HG02763 (cell line): Measurements from ENCODE around the gene TFEB.

Experiments used
- ATAC-seq: cut with Tn5 transposase; IDR thresholded peaks from one replicate; pipeline ENCODE4 v1.9.1; 2021; ENCODE audit warnings: mild to moderate bottlenecking, moderate library complexity; ENCODE audit not compliant: unreplicated experiment

Gene TFEB

DNA sequence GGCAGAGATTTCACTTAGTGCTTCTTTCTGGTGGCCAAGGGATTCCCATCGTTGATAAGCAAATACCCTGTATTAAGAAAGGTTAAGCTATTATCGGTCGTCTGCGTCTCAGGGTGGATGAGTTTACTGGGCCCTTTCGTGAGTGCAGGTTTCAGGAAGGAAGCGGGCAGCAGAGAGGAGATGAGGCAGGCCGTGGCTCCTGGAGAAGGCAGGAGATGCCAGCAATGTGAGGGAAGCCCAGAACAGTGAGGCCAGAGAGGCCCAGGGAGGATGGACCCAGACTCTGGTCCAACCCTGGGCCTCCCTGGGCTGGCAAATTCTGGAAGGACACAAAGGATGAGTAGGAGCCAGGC, 11.2 kb downstream of the TFEB start:
- no peak for ATAC-seq

DNA sequence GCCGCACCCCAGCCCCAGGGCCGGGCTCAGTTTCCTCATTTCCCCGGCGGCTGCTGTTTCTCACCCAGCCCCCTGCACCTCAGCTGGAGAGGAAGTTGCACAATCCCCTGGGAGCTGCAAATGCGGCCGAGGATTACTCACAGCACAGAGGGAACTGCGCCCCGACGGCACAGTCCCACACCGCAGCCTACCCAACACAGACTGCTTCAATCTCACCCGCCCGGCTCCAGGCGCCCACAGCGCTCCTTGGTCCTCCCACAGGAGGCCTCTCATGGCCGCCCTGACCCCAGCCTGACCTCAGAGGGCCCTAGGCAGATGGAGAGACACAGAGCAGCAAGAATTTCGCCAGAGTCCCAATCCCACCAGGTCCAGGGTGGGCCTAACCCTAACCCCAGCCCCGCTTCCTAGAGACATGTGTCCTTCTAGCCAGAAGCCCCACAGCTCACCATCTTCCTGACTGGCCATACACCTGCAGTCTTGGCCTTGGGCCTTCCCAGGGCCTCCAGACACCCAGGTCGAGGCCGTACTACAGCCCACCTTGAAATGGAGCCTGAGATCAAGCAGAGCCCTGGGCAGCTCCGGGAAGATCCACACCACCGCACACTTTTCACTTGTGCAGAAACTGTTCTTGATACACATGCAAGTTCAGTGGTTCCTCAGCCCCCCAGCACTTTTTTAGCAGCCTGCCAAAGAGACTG, 11.7 kb downstream of the TFEB start:
- ATAC-seq, result peak; percentile 63

DNA sequence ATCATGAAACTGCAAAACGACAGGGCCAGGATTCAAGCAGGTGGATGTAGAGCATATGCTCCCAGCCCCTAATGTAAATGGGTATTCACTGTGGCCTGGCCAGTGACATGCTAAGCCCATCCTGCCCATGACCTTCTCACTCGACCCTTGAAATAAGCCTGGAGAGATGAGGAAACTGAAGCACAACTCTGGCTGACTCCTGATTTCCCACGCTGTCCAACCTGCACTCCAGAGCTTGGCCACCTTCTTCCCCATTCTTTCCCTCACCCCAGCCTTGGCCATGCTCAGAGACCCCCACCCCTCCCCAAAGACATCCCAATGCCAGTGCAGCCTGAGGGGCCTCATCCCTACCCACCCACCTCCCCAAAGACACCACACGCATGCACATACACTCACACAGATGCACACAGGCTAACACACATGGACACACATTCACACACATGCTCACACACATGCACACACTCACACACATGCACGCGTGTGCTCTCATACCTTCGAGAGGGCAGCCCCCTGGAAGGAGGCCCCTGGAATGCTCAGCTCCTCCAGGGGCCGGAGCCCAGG, 12.4 kb downstream of the TFEB start:
- ATAC-seq, result no peak

DNA sequence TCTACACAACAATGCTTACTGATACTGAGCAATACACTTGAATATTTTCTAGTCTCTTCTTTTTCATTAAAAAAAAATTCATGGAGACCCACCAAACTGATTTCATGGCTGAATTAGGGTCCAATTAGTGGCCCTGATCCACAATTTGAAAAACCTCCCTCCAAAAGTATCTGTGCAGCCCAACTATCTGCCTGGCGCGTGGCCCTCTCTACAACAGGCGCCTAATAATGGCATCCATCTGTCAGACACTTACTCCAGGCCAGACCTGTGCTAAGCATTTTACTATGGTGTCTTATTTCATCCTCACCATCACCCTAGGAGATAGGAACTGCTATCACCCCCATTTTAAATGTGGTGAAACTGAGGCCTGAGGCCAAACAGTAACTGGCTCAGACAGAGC, 14.0 kb downstream of the TFEB start:
- ATAC-seq, result no peak

DNA sequence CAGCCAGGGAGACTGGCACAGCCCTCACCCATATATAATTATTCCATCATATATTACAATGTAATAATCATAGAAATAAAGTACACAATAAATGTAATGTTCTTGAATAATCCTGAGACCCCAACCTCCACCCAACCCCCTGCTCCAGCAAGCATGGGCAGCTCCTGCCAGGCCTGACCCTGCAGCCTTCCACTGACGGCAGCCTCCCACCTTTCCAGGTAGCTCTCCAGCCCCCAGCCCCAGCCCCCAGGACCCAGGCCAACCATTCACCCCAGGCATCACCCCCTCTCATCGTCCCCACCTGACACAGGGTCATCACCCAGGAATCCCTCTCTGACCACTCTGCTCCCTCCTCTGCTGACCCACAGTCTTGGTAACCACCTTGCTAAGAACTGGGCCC, 14.6 kb downstream of the TFEB start:
- ATAC-seq, result no peak

DNA sequence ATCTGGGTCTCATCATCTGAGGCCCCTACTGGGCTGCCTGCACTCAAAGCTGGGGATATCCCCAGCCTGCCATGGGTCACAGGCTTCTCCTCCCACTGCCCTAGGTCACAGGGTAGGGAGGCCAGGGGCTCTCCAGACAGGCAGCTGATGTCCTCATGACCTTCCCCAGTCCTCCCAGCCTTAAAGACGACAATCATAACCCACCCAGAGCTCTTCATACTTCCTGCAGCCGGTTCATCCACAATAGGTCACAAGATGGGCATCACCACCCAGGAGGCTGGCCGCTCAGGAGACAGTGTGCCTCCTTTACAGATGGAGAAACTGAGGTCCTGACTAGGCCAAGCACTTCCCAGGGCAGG, 15.2 kb downstream of the TFEB start:
- no peak for ATAC-seq

DNA sequence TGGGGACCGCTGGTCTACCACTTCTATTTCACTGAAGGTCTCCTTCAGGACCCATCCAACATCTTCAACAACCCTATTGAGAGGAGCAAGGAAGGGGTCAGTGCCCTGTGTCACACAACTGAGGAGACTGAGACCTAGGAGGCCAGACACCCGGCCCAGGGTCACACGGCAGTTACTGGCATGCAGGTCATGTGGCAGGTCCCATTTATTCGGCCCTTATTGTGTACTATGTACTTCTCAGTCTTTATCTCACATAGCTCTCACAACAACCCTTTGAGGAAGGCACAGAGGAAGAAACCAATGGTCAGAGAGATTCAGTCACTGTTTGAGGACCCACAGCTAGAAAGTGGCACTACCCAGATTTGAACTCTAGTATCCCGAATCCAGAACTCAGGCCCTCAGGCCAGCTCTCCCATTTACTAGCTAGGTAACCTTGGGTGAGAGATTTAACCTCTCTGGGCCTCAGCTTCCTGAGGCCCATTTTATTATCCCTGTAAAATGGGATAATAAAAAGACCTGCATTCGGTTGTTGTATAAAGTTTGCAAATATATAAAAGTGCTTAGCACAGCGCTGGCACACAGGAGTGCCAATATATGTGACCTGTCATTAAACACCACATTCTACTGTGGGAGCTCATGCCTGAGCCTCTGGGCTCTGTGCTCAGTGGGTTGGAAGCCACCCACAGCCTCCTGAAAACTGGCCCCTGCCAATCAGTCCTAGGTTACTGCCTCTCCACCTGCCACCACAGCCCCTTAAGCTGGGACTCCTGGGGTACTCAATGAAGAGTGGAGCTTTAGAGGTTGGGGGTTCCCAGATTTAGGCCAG, 15.8 kb downstream of the TFEB start:
- no peak for ATAC-seq

DNA sequence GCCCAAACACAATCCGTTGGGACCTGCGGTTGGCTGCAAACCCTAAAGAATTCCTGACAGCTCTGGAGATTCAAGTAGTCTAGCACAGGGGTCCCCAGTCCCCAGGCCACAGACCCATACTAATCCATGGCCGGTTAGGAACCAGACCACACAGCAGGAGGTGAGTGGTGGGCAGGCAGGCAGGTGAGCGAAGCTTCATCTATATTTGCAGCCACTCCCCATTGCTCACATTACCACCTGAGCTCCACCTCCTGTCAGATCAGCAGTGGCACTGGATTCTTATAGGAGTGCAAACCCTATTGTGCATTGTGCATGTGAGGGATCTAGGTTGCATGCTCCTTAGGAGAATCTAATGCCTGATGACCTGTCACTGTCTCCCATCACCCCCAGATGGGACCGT, 16.6 kb downstream of the TFEB start:
- no peak for ATAC-seq

DNA sequence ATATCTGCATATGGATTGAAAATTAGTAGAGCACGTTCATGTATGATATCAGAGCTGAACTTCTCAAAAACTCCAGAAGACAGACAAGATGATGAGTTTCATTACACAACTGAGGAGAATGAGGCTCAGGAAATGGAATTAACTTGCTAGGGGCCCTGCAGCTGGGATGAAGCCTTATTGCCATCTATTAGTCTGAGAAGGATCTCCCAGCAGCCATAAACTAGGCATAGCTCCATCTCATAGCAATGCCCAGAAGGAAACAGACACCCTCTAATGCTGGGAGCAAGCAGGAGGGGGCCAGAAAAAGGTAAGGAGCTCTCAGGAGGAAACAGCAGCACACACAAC, 18.0 kb downstream of the TFEB start:
- ATAC-seq, result no peak

DNA sequence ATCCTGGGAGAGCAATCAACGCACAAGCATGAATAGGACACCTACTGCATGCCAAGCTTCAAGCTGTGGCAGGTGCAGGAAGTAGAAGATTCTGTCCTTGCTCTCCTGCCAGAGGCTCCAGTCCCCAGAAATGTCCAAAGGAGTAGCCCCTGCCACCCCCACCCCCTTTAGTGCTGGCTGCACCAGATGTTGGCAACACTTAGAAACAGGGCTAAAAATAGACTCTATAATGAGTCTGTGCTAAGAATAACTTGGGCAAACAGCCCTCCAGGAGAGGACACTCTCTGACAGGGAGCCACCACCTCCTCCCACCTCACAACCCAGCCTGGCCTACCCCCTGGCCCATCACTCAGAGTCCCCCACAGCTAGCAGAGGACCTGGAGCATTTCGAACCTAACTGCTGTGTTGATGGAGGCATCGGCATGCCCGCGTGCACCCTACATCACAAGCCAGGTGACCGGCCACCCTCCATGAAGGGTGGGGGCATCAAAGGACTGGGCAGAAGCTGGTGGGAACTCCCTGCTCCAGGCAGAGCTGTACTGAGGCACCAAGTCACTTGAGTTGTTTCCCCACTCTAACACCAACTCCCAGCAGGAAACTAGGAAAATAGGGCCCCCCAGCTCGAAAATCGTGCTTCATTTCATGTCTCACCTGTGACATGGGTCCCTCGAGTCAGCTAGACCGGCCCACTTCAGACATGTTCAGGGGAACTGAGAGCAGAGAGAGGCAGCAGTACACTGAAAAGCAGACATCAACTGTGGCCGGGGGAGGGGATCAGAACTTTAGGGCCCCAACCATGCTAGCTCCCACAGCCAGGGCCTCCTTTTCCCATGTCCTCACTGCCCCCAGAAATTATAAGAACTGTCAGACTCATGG, 18.7 kb downstream of the TFEB start:
- no peak for ATAC-seq

DNA sequence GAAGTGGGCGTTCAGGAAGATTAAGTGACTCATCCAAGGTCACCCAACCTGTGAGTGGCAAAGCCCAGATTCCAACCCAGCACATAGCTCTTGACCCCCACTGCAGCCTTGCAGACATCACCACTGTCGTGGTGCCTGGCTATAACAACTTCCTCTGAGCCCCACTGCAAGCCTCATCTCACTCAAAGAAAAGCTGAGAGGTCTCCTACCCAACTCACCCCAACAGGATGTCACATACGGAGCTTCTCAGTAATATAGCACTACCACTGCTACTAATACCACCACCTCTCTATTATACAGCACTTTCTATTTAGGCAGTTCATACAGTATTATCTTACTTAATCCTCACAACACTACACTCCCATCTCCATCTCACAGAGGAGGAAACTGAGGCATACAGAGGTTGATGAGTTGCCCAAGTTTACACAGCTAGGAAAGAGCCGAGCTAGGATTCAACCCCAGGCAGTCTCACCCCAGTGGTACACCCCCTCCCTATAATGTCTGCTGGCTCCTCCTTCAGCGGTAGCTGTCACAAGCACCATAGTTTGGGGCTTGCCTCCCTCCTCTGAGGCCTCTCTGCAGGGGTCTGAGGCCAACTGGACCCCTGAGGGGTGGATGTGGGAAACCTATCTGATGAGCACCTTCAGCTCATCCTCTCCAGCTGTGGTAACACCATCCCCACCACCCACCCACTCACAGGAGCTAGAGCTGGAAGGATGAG, 19.5 kb downstream of the TFEB start:
- no peak for ATAC-seq

DNA sequence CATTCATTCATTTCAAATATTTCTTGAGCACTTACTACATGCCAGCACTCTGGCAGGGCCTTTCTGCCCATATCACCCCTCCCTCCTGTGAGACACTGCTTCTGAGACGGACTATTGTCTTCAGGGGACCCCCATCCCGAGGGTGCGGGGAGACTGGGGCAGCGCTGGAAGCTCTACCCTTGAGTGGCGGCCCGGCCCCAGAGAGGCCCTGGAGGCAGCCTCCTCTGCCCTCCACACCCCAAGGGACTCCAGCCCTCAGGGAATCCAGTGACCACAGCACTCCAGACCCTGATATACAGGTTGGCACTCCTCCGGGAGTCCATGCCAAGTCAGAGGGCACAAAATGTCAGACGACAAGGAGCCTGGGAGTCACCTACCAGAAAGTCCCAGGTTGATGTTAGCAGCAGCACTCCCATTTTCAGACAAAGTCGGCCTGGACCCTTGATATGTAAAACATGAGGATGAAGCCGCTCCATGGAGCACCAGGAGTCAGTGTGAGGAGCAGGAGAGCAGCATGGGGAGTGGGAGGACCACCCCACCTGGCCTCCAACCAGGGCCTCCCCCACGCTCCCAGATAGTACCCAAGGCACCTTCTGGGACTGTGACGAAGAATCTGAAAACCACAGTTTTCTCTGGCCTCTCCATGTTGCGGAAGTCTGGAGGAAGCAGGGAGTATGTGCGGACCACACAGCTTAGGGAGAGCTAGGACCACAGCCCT, 20.7 kb downstream of the TFEB start:
- no peak for ATAC-seq

DNA sequence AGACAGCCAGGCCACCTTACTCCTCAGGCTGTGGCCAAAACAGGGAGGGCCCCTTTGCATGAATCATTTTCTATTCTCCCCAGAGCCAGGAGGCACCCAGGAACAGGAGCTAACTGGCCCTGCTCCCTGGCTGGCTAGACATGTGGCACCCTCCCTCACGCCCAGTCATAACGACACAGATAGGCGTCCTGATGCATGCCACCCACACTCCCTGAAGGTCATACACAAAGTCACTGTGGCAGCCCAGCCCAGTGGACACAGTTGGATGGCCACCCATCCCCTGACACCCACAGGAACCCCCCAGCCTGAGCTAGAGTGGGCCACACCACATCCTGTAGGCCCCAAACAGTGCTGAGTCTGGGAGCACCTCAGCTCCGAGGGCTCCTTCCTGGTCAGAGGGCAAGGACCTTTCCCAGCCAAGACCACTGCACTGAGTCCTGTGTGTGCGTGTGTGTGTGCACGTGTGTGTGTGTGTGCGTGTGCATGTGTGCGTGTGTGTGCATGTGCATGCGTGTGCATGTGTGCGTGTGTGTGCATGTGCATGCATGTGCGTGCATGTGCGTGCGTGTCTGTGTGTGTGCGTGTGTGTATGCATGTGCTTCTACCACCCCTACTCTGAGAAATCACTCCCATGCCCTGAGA, 21.6 kb downstream of the TFEB start:
- peak; percentile 52 for ATAC-seq

DNA sequence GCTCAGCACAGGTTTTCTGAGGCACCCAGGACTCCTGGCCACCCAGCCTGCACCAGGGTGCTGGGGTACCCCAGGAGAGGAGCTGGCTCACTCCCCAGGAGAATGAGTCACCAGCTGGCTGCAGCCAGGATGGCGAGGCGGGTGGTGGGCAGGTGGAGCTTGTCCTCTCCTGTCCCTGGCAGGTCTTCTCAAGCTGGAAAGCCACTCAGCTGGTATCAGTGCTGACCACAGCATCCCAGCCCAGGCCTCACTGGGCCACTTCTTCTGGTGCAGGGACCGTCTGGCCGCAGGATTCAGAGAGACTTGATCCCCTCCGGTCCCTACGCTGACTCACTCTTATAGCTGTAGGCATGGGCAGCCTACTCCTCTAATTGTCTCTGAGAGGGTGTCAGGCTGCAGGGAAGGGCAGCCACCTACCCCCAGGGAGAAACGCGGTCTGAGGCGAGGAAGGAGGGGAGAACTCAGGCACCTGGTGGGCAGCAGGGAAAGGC, 22.2 kb downstream of the TFEB start:
- peak; percentile 3 for ATAC-seq

DNA sequence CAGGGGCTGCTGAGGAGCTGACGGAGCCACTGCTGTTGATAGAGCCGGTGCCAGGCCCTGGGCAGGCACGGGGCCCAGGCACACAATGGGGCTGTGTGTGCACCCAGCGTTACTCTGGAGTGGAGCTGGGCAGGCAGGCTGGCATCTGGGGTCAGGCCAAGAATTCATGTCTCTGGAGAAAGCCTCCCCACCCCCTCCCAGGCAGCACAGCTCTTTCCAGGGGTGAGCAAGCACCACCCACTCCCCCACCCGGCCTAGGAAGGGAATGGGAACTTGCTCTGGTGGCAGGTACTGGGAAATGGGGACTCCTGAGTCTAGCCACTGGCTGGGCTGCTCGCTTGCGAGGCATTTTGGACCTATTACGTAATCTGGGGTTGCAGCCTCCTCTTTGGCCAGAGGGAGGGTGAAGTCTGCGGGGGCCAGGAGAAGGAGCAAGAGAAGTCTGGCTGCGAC, 22.7 kb downstream of the TFEB start:
- ATAC-seq, result no peak

DNA sequence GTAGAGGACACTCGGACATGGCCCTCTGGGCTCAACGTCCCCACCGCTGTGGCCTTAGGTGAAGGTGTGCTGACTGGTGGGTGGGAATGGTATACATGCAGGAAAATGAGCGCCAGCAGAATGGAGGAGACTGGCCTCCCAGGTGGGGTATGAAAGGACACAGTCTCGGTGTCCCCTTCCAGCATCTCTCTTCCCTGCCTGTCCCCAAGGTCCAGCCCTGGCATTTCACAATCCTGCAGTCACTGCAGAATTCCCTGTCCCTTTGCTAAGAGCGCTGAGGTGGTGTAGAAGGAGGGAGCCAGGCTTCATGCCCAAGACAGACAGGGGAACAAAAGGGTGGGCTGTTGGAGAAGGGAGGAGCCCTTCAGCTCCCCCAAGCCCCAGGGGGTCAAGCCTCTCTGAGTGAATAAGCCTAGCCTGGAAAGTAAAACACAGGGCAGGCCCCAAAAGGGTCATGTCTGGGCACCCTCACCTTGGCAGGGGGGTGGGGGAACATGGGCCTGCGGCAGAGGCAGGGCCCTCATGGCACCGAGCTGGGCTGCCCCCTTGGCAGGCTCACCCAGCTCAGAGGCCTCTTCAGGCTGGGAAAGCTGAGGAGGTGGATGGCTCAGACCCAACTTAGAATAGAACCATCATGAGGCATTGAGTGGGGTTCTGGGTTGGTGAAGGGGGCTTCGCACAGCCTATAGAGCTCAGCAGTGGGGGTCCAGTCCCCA, 23.9 kb downstream of the TFEB start:
- no peak for ATAC-seq

DNA sequence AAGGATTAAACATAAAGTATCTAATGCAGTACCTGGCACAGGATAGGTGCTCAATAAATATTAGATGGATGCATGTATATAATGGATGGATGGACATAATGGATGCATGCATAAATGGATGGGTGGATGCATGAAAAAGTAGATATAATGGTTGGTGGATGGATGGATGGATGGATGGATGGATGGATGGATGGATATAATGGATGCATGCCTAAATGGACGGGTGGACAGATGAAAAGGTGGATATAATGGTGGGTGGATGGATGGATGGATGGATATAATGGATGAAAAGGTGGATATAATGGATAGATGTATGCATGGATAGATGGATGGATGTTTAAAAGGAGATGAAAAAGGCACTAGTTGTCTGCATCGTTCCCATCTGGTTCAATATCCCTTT, 26.0 kb downstream of the TFEB start:
- ATAC-seq, result no peak

DNA sequence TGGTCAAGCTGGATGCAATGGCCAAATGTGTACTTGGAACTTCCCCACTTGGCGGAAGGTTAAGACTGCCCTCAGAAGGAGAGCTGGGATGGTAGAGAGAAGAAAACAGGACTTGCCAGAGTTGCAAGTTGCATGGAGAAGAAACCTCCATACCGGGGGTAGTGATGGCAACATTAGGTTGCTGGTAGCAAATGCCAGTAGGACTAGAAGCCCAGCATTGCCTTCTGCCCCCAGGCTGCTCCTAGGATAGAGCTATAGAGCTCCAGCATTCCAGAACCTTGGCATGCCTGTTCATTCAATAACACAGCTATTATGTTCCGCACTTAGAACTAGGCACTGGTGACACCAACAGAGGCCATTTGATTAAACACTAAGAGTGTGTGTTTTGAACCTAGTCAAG, 26.6 kb downstream of the TFEB start:
- ATAC-seq, result no peak
